ENCODE results near the gene PCDH9.

The PCDH9 gene

GRCh38 chr13:66969291-66969690 lies 260.8 kb downstream of the PCDH9 start:
- no peak for DNase-seq (ENCODE audit: low read depth)

- no peak for DNase-seq (ENCODE audit: low read depth)
Measured at GRCh38 chr13:66967811-66968597, 262.1 kb downstream of the PCDH9 start.

- DNase-seq (ENCODE audit: low read depth), result no peak
Measured at GRCh38 chr13:66965181-66965580, 265.0 kb downstream of the PCDH9 start.

- DNase-seq (ENCODE audit: low read depth), result no peak
Measured at GRCh38 chr13:66962953-66963352, 267.2 kb downstream of the PCDH9 start.

GRCh38 chr13:66958611-66959010 lies 271.5 kb downstream of the PCDH9 start:
- no peak for DNase-seq (ENCODE audit: low read depth)

GRCh38 chr13:66952507-66952906 lies 277.6 kb downstream of the PCDH9 start:
- DNase-seq (ENCODE audit: low read depth), result no peak

- no peak for DNase-seq (ENCODE audit: low read depth)
Measured at GRCh38 chr13:66951426-66951825, 278.7 kb downstream of the PCDH9 start.

- DNase-seq (ENCODE audit: low read depth), result no peak
Measured at GRCh38 chr13:66950666-66951065, 279.5 kb downstream of the PCDH9 start.

- no peak for DNase-seq (ENCODE audit: low read depth)
Measured at GRCh38 chr13:66948910-66949309, 281.2 kb downstream of the PCDH9 start.

- no peak for DNase-seq (ENCODE audit: low read depth)
Measured at GRCh38 chr13:66943530-66943929, 286.6 kb downstream of the PCDH9 start.

GRCh38 chr13:66940113-66940512 lies 290.0 kb downstream of the PCDH9 start:
- DNase-seq (ENCODE audit: low read depth), result no peak

- no peak for DNase-seq (ENCODE audit: low read depth)
Measured at GRCh38 chr13:66937423-66937822, 292.7 kb downstream of the PCDH9 start.

- peak; percentile 70 for DNase-seq (ENCODE audit: low read depth)
Measured at GRCh38 chr13:66933994-66934393, 296.1 kb downstream of the PCDH9 start.

- no peak for DNase-seq (ENCODE audit: low read depth)
Measured at GRCh38 chr13:66933527-66933926, 296.6 kb downstream of the PCDH9 start.

- DNase-seq (ENCODE audit: low read depth), result no peak
Measured at GRCh38 chr13:66927562-66927961, 302.6 kb downstream of the PCDH9 start.

GRCh38 chr13:66926851-66927524 lies 303.1 kb downstream of the PCDH9 start:
- DNase-seq (ENCODE audit: low read depth), result no peak

GRCh38 chr13:66926200-66926850 lies 303.8 kb downstream of the PCDH9 start:
- DNase-seq (ENCODE audit: low read depth), result no peak

- DNase-seq (ENCODE audit: low read depth), result no peak
Measured at GRCh38 chr13:66922444-66922843, 307.7 kb downstream of the PCDH9 start.

GRCh38 chr13:66921437-66921836 lies 308.7 kb downstream of the PCDH9 start:
- DNase-seq (ENCODE audit: low read depth), result no peak

- peak; percentile 31 for DNase-seq (ENCODE audit: low read depth)
Measured at GRCh38 chr13:66915596-66916185, 314.4 kb downstream of the PCDH9 start.

GRCh38 chr13:66914155-66914554 lies 316.0 kb downstream of the PCDH9 start:
- DNase-seq (ENCODE audit: low read depth), result no peak

GRCh38 chr13:66911411-66911939 lies 318.7 kb downstream of the PCDH9 start:
- no peak for DNase-seq (ENCODE audit: low read depth)
